BLaER1 treated with 17β-estradiol and CSF1 and Interleukin-3, amounts not matched to agents 10 nM and 100 nM (cell line): ENCODE data around the gene GRM8.
A peak's percentile ranks its signal among the peaks of the same experiment; 100 is the strongest.

Experiments
- H3K27ac ChIP-seq, 11 experiments: shearing (Covaris generic); formaldehyde crosslinking; 2 replicates each; pipeline ENCODE4 v1.8.1; 2022
- H3K27me3 ChIP-seq, 11 experiments: shearing (Covaris generic); formaldehyde crosslinking; 2 replicates each; pipeline ENCODE4 v1.8.1; 2022
- H3K36me3 ChIP-seq, 11 experiments: shearing (Covaris generic); formaldehyde crosslinking; 2 replicates each; pipeline ENCODE4 v1.8.1; 2022
- H3K4me1 ChIP-seq, 10 experiments: shearing (Covaris generic); formaldehyde crosslinking; 2 replicates each; pipeline ENCODE4 v1.8.1; 2022
- H3K4me2 ChIP-seq, 11 experiments: shearing (Covaris generic); formaldehyde crosslinking; 2 replicates each; pipeline ENCODE4 v1.8.1; 2022
- H3K4me3 ChIP-seq, 10 experiments: shearing (Covaris generic); formaldehyde crosslinking; 2 replicates each; pipeline ENCODE4 v1.8.1; 2022
- H3K9ac ChIP-seq, 11 experiments: shearing (Covaris generic); formaldehyde crosslinking; 2 replicates each; pipeline ENCODE4 v1.8.1; 2022
- H3K9me3 ChIP-seq, 11 experiments: shearing (Covaris generic); formaldehyde crosslinking; replicated peaks in 1 of 11; 2 replicates each; pipeline ENCODE4 v1.8.1; 2022
- H4K20me1 ChIP-seq, 11 experiments: shearing (Covaris generic); formaldehyde crosslinking; 2 replicates each; pipeline ENCODE4 v1.8.1; 2022
- Cebpa-rat ChIP-seq, 11 experiments: shearing (Covaris generic); IDR thresholded peaks; 2 replicates each; pipeline ENCODE4 v1.8.1; 2022

Gene GRM8

DNA sequence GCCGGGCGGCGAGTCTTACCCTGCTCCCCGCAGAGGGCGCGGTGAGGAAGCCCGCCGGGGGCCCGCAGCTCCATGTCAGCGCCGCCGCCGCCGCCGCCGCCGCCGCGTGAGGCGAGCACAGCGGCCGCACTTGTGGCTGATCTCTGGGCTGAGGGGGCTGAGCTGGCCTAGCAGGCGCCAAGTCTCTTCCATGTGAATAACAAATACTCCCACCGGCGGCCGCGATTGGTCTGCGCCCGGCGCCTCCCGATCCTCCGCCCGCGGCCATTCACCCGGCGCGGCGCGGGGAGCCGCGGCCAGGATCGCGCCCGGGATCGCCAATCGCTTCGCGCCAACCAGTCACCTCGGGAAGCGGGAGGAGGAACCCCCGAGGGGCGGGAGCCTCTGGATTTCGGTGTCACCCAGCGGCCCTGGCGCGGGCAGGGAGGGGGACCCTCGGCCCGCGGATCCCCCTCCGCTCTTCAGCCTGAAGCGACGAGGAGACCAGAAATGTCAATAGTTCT is at the start of gene GRM8:
TSS of gene GRM8 (minus strand) at position 164 of the 503 bp plus-strand sequence.
- Histone ChIP-seq H3K4me1 (peaks cover 23 to 32% (median 27%) of the 10 kb centered on the region in 10 experiments), H3K4me3 (peak within 1 kb of the TSS; percentile 68 to 82 (median 72)), H3K27ac (no peak within 1 kb of the TSS), H4K20me1 (peaks cover 0 to 41% (median 21%) of the 10 kb centered on the region in 11 experiments; a peak in 14 of 22 replicates), H3K9ac (peak within 1 kb of the TSS; percentile 45 to 75 (median 68); a peak in 21 of 22 replicates), H3K9me3 (no peaks in the 10 kb centered on the region), H3K4me2 (peak within 1 kb of the TSS; percentile 93 to 100 (median 98)), H3K27me3 (peaks cover 55 to 74% (median 64%) of the 10 kb centered on the region in 11 experiments), H3K36me3 (no peaks in the 10 kb centered on the region)
- no peak for TF ChIP-seq Cebpa-rat (IDR thresholded peaks at IDR 0.05)

DNA sequence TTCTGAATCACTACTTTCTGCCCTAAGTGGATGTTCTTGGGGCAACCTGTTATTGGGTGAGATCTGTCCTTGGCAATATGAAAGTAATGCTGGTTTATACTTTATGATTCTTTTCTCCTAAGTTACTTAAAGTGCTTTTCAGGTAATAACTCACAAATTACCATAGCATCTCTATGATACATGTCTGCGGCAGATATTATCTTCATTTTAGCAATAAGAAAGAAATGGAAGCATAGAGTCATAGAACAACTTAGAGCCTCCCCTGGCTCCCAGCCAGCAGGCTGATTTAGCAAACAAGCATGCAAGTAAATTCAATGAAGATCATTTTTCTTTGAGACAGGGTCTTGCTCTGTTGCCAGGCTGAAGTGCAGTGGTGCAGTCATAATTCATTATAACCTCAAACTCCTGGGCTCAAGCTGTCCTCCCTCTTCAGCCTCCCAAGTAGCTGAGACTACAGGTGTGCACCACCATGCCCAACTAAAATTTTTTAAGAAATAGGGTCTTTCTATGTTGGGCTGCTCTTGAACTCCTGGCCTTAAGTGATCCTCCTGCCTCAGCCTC is 38.1 kb upstream of the GRM8 start:
- no peaks in the 10 kb centered on the region for H4K20me1 ChIP-seq
- no peaks in the 10 kb centered on the region for H3K9me3 ChIP-seq
- no peaks in the 10 kb centered on the region for H3K27me3 ChIP-seq
- H3K27ac ChIP-seq = no peak overlapping the region
- no peak for TF ChIP-seq Cebpa-rat (IDR thresholded peaks at IDR 0.05)
- H3K4me1 ChIP-seq = no peaks in the 10 kb centered on the region
- no peak overlapping the region for H3K9ac ChIP-seq
- no peak overlapping the region for H3K4me3 ChIP-seq
- H3K36me3 ChIP-seq = no peaks in the 10 kb centered on the region
- H3K4me2 ChIP-seq = no peak overlapping the region

DNA sequence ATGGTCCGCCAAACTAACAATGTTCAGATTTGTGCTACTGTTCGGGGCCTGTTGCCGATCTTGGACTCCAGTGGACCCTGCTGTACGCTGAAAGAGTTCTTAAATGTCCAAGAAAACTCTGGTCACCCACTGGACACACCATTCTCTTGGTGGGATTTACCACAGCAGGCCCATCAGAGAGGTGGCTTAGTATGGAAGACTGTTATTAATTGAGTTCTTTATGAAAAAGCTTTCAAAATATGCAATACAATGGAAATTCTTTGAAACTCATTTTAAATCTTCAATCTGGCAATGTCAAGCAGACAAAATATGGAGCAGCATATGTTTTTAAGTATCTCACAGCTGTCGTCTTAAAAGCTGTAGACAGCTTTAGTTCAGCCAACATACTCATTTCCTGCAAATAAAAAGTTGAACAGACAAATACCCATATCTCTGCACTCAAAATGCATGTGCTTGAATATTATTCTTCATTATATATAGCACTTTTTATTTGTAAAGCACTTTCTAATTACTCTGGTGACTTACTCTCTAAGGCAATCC is 37.4 kb upstream of the GRM8 start:
- H3K4me2 ChIP-seq = no peak overlapping the region
- no peaks in the 10 kb centered on the region for H4K20me1 ChIP-seq
- H3K27ac ChIP-seq = no peak overlapping the region
- H3K4me1 ChIP-seq = no peaks in the 10 kb centered on the region
- TF ChIP-seq Cebpa-rat (IDR thresholded peaks at IDR 0.05) = no peak
- no peak overlapping the region for H3K4me3 ChIP-seq
- no peak overlapping the region for H3K9ac ChIP-seq
- no peaks in the 10 kb centered on the region for H3K36me3 ChIP-seq
- H3K27me3 ChIP-seq = no peaks in the 10 kb centered on the region
- H3K9me3 ChIP-seq = no peaks in the 10 kb centered on the region

- Histone ChIP-seq H4K20me1 (no peaks in the 10 kb centered on the region), H3K9me3 (no peaks in the 10 kb centered on the region), H3K36me3 (no peaks in the 10 kb centered on the region), H3K4me2 (no peak overlapping the region), H3K27me3 (no peaks in the 10 kb centered on the region), H3K27ac (no peak overlapping the region), H3K4me1 (no peaks in the 10 kb centered on the region), H3K9ac (no peak overlapping the region), H3K4me3 (no peak overlapping the region)
- TF ChIP-seq Cebpa-rat (IDR thresholded peaks at IDR 0.05) = no peak
These were observed 34.4 kb upstream of the GRM8 start for GRCh38 chr7:127287133-127287532.

GRCh38 chr7:127270093-127270492 is 17.4 kb upstream of the GRM8 start:
- Histone ChIP-seq H3K4me3 (no peak overlapping the region), H3K36me3 (no peaks in the 10 kb centered on the region), H3K4me2 (no peak overlapping the region), H3K27ac (no peak overlapping the region), H3K9me3 (no peaks in the 10 kb centered on the region), H3K9ac (no peak overlapping the region), H3K27me3 (no peaks in the 10 kb centered on the region), H3K4me1 (no peaks in the 10 kb centered on the region), H4K20me1 (no peaks in the 10 kb centered on the region)
- no peak for TF ChIP-seq Cebpa-rat (IDR thresholded peaks at IDR 0.05)

DNA sequence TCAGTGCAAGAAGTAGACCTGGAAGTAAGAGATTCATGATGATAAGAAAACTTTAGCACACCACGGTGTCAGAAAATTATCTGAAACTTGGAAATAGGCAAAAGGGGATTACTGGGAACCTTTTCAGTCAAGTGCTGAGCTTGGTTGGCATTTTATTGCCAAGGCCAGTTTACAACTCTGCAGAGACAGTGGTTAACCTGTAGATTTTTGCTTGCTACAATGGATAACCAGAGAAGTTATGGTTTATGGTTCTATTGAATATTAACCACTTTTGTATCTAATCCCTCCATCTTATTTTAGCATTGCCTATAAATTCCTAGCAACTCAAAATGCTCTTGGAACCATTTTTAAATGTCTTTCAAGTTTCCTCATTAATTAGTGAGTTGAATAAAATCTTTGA is 13.3 kb upstream of the GRM8 start:
- H3K27me3 ChIP-seq = no peaks in the 10 kb centered on the region

GRCh38 chr7:127264219-127264618 is 11.5 kb upstream of the GRM8 start:
- no peaks in the 10 kb centered on the region for H3K27me3 ChIP-seq
- H3K27ac ChIP-seq = no peak overlapping the region
- no peak overlapping the region for H3K4me3 ChIP-seq
- no peak for TF ChIP-seq Cebpa-rat (IDR thresholded peaks at IDR 0.05)
- no peaks in the 10 kb centered on the region for H3K9me3 ChIP-seq
- H4K20me1 ChIP-seq = no peaks in the 10 kb centered on the region
- no peak overlapping the region for H3K4me2 ChIP-seq
- peaks cover 0 to 7% (median 0%) of the 10 kb centered on the region in 10 experiments; a peak in 1 of 20 replicates for H3K4me1 ChIP-seq
- no peaks in the 10 kb centered on the region for H3K36me3 ChIP-seq
- no peak overlapping the region for H3K9ac ChIP-seq

More for the DNA sequence above, 13.3 kb upstream of the GRM8 start:
- no peaks in the 10 kb centered on the region for H4K20me1 ChIP-seq
- no peak overlapping the region for H3K27ac ChIP-seq
- TF ChIP-seq Cebpa-rat (IDR thresholded peaks at IDR 0.05) = no peak
- no peaks in the 10 kb centered on the region for H3K36me3 ChIP-seq
- H3K9me3 ChIP-seq = no peaks in the 10 kb centered on the region
- H3K9ac ChIP-seq = no peak overlapping the region
- H3K4me1 ChIP-seq = peaks cover 0 to 7% (median 0%) of the 10 kb centered on the region in 10 experiments; a peak in 1 of 20 replicates
- no peak overlapping the region for H3K4me3 ChIP-seq
- no peak overlapping the region for H3K4me2 ChIP-seq

DNA sequence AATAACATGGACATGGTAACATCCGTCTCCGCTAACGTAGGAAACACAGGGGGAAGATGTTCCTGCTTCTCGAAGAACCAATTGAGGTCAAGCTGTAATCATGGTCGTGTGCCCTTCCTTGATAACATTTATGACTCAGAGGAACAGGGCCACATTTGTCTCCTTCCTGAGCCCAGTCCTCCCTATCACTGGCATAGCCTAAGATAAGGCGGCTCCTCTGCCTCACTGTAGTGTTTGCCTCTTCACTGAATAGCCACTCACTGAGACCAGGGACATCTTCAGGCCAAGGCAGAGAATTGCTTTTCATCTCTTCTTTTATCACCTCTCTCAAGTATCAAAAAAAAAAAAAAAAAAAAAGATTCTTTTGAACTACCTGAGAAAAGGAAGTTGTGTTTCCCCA is 5.4 kb upstream of the GRM8 start:
- H3K9ac ChIP-seq = no peak overlapping the region
- H3K36me3 ChIP-seq = no peaks in the 10 kb centered on the region
- peaks cover 6 to 16% (median 9%) of the 10 kb centered on the region in 10 experiments; a peak in 15 of 20 replicates for H3K4me1 ChIP-seq
- no peak for TF ChIP-seq Cebpa-rat (IDR thresholded peaks at IDR 0.05)
- H4K20me1 ChIP-seq = peaks cover 0 to 8% (median 0%) of the 10 kb centered on the region in 11 experiments; a peak in 1 of 22 replicates
- H3K27me3 ChIP-seq = peaks cover 7 to 21% (median 13%) of the 10 kb centered on the region in 11 experiments
- no peak overlapping the region for H3K4me2 ChIP-seq
- no peak overlapping the region for H3K4me3 ChIP-seq
- no peaks in the 10 kb centered on the region for H3K9me3 ChIP-seq
- no peak overlapping the region for H3K27ac ChIP-seq

GRCh38 chr7:127257086-127257485 is 4.3 kb upstream of the GRM8 start:
- Histone ChIP-seq H3K9me3 (no peaks in the 10 kb centered on the region), H3K27ac (no peak overlapping the region), H4K20me1 (peaks cover 0 to 19% (median 6%) of the 10 kb centered on the region in 11 experiments; a peak in 9 of 22 replicates), H3K9ac (no peak overlapping the region), H3K4me1 (peaks cover 12 to 20% (median 17%) of the 10 kb centered on the region in 10 experiments), H3K27me3 (peaks cover 17 to 32% (median 24%) of the 10 kb centered on the region in 11 experiments), H3K4me3 (no peak overlapping the region), H3K4me2 (no peak overlapping the region), H3K36me3 (no peaks in the 10 kb centered on the region)
- no peak for TF ChIP-seq Cebpa-rat (IDR thresholded peaks at IDR 0.05)
